ENCODE results near the gene BOK.

DNA sequence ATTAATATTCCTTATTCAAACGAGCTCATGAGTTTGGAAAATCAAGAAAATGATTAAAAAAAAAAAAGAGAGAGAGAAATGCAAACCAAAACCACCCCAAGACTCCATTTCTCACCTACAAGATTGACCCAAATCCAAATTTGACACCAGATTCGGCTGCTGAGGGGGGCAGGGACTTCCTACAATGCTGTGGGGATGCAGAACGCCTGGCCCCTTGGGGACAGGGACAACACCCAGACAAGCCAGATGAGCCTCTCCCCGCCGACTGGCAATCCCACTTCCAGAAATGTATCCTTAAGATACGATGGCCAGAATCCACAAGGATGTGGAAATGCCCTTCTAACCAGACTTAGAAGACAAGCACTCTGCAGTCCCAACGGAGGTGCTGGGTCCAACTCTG, 20.7 kb downstream of the BOK start:
- TF ChIP-seq, protein P1, sequence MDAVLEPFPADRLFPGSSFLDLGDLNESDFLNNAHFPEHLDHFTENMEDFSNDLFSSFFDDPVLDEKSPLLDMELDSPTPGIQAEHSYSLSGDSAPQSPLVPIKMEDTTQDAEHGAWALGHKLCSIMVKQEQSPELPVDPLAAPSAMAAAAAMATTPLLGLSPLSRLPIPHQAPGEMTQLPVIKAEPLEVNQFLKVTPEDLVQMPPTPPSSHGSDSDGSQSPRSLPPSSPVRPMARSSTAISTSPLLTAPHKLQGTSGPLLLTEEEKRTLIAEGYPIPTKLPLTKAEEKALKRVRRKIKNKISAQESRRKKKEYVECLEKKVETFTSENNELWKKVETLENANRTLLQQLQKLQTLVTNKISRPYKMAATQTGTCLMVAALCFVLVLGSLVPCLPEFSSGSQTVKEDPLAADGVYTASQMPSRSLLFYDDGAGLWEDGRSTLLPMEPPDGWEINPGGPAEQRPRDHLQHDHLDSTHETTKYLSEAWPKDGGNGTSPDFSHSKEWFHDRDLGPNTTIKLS (IDR thresholded peaks at IDR 0.05; ENCODE audit: borderline replicate concordance, low read depth): no peak
- TF ChIP-seq MAFK (IDR thresholded peaks at IDR 0.05; ENCODE audit: low read length) (no peak), POLR2AphosphoS5 (IDR thresholded peaks at IDR 0.05; ENCODE audit: control insufficient read depth, insufficient read depth, low read depth, low read length) (no peak), DACH1 (IDR thresholded peaks at IDR 0.05; ENCODE audit: partially characterized antibody) (no peak), YY1 (IDR thresholded peaks at IDR 0.05; ENCODE audit: borderline replicate concordance in 1 of 3, control insufficient read depth in 1 of 3, extremely low read depth in 1 of 3, insufficient read depth in 3 of 3, insufficient read length in 1 of 3, insufficient replicate concordance in 2 of 3, low read depth in 1 of 3, low read length in 2 of 3) (no peak), ZNF174 (CRISPR knock-in tag; IDR thresholded peaks at IDR 0.05) (no peak)
- TF ChIP-seq, protein P2, sequence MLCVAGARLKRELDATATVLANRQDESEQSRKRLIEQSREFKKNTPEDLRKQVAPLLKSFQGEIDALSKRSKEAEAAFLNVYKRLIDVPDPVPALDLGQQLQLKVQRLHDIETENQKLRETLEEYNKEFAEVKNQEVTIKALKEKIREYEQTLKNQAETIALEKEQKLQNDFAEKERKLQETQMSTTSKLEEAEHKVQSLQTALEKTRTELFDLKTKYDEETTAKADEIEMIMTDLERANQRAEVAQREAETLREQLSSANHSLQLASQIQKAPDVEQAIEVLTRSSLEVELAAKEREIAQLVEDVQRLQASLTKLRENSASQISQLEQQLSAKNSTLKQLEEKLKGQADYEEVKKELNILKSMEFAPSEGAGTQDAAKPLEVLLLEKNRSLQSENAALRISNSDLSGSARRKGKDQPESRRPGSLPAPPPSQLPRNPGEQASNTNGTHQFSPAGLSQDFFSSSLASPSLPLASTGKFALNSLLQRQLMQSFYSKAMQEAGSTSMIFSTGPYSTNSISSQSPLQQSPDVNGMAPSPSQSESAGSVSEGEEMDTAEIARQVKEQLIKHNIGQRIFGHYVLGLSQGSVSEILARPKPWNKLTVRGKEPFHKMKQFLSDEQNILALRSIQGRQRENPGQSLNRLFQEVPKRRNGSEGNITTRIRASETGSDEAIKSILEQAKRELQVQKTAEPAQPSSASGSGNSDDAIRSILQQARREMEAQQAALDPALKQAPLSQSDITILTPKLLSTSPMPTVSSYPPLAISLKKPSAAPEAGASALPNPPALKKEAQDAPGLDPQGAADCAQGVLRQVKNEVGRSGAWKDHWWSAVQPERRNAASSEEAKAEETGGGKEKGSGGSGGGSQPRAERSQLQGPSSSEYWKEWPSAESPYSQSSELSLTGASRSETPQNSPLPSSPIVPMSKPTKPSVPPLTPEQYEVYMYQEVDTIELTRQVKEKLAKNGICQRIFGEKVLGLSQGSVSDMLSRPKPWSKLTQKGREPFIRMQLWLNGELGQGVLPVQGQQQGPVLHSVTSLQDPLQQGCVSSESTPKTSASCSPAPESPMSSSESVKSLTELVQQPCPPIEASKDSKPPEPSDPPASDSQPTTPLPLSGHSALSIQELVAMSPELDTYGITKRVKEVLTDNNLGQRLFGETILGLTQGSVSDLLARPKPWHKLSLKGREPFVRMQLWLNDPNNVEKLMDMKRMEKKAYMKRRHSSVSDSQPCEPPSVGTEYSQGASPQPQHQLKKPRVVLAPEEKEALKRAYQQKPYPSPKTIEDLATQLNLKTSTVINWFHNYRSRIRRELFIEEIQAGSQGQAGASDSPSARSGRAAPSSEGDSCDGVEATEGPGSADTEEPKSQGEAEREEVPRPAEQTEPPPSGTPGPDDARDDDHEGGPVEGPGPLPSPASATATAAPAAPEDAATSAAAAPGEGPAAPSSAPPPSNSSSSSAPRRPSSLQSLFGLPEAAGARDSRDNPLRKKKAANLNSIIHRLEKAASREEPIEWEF (CRISPR knock-in tag; IDR thresholded peaks at IDR 0.05): no peak

All from K562 (cell line).